ENCODE results near the gene LRRC36.
A peak's percentile ranks its signal among the peaks of the same experiment; 100 is the strongest.
"Not testable (repeated sequence)": the region's sequence is repeated elsewhere in the genome, so short reads cannot be mapped to it uniquely, and the experiment has no call there.

Gene LRRC36

DNA sequence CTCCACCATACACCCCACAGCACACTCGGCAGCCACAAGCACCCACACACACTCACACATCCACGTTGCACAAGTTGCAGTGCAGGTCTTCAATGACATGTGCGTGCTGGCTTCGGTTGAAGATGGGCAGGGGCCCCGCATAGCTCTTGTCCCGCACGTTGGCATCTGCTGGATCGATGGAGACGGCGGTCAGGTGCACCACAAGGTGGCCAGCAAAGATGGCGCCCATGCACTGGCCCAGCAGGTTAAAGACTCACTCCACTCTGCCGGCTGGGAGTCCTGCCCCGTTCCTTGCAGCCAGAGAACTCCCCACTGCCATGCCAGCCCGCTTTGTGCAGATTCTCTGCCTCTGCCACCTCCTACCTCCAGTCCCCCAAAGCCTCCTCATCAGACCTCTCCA lies 74.3 kb downstream of the LRRC36 start:
- DNase-seq (ENCODE audit: low read depth in 2 of 2), result no peak

DNA sequence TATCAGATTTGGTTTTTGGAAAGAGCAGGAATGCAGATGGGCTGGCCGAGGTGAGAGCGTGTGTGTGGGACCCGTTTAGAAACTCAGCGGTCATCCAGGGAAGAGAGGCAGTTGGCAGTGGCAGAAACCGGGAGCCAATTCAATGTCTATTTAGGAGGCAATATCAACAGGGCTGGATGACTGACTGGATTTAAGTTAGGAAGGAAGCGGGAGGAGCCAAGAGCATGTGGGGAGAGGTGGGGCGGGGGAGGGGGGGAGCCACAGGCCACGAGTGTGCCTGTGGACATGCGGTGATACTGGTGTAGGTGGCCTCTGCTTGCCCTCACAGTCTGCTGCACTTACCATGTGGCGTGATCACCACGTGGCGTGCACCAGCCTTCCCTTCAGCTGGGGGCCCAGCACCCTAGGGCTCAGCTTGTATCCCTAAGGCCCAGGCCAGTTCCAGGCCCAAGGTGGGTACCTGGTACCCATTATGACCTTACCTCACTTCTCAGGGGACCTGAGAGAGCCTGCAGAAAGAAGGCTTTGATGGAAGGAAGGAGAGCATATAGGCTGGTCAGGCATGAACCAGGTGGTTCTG lies 77.5 kb downstream of the LRRC36 start:
- DNase-seq (ENCODE audit: low read depth in 2 of 2), result no peak

DNA sequence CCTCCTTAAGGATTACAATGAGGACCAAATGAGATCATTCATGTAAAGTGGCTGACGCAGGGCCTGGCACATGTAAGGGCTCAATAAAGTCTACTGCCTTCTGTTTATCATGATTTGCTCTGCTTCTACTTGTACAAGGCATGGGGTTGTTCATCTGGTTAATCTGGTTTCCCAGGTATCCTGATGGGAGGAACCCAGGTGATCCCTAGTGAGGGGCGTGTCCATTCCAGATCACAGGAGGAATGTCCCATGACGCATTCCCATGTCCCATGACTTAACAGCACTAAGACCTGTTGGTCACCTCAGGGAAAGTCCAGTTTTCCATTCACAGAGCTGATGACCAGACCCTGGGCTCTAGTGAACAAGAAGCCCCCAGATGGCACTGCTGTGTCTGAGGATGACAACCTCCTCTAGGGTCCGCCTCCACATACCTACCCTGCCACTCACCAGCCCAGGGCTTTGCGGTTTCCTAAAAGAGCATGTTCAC lies 78.2 kb downstream of the LRRC36 start:
- DNase-seq (ENCODE audit: low read depth in 2 of 2), result no peak

DNA sequence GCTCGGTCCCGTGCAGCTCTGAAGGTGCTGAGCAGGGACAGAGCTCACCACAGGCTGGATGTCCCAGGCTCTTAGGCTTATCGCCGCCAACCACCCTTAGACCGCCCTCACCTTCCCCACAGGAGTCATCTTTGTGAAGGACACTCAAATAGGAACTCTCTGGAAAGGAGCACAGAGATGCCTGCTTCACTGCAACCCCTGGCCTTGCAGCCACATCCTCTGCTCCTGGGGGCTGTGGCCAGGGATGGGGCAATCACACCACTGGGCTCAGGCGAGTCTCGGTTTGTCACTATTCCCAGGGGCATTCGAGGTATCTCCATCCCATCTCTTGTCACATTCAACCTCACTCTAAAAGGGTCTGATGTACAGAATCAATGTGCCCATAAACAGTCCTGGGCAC lies 78.7 kb downstream of the LRRC36 start:
- no peak for DNase-seq (ENCODE audit: low read depth in 2 of 2)

DNA sequence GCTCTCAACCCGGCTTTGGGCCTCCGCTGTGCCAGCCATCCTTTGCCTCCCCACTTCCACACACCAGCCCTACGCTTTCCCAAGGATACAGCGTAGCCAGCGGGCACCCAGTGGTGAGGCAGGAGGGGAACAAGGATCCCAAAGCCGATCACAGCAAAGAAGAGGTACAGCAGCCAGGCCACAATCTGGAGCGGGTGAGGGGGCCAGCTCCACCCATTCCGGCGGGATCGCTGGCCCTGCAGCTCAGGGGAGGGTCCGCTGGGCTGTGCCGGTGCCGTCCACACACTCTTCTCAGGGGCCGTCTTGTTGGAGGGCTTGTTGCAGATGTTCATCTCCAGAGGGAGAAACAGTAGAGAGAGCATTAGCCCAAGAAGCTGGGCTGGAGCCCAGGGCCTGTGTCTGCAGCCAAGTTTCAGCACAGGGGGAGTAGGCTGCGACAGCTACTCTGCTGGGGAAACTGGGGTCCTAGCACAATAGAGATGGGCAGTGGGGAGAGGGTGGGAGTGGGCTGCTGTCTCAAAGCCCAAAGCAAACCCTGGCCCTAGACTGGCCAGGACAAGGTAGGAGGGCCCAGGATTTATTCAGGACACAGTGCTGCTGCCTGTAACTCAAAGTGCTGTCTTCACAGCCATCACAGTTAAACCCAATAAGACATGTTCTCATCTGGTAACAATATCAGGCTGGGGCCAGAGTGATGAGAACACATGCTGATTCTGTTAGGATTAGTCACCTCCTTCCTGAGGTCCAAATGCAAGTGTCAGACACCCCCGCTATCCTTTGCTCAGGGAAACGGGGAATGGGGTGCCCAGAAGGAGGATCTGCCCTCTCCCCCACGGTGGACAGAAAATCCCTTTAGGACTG lies 79.7 kb downstream of the LRRC36 start:
- DNase-seq (ENCODE audit: low read depth in 2 of 2), result no peak

DNA sequence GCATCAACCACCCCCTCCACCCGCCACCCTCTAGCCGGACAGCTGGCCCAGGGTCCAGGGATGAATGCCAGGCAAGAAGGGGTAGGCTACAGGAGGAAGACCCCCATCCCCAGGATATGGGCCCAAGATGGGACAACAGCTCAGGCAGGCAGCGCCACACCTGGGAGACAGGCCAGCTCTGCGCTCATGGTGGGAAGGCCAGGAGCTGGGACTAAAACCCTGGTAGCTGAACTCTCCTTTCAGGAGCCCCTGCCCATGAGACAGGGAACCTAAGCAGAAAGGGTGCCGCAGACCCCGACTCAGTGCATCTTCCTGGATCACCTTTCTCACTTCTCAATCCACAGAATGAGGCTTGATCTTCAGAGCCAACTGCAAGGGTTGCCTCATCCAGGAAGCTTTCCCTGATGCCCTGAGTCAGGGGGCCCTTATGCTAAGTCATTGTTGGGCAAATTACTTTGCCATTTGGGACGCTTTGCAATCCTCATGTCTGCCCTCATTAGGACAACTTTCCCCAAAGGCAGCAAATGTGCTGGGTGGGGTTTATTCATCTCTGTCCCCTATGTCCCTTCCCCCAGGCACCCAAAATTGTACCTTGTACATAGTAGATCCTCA lies 80.7 kb downstream of the LRRC36 start:
- no peak for DNase-seq (ENCODE audit: low read depth in 2 of 2)

DNA sequence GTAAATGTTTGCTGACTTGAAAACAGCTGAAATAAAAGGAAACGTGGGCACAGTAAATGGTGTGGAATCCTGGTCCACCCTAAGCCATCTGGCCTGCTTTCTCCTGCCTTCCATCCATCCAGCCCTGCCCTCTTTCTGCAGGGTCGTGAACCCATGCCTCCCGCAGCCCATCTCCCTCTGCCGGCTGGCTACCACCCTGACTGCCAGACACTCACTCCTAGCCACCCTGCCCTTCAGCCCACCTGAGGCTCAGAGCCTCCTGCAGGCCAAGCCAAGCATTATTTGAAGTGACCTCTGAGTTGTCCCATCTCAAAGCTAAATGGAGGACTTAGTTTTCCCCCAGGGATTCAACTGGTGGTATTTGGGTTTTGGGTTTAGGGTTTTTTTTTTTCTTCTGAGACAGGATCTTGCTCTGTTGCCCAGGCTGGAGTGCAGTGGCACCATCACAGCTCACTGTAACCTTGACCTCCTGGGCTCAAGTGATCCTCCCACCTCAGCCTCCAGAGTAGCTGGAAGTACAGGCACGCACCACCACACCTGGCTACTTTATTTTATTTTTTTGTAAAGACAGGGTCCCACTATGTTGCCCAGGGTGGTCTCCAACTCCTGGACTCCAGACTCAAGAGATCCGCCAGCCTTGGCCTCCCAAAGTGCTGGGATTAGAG lies 81.3 kb downstream of the LRRC36 start:
- DNase-seq (ENCODE audit: low read depth in 2 of 2), result no peak

DNA sequence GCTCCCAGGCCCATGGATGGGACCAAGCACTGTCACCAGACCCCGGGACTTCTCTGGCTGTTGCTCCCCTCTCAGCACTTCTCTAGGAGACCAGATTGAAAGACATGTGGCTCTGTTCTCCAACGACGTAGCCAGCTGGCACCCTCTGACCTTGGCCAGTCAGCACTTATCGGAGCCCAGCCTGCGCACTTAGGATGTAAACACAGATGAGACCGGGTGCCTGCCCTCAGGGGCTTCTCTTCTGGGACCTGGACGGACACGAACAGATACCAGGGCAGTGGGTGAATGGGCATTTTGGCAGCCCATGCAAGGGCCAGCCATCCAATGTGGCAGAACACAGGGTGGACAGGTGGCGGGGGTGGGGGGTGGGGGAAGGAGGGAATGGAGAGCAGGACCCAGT lies 83.0 kb downstream of the LRRC36 start:
- DNase-seq (ENCODE audit: low read depth in 2 of 2), result no peak

DNA sequence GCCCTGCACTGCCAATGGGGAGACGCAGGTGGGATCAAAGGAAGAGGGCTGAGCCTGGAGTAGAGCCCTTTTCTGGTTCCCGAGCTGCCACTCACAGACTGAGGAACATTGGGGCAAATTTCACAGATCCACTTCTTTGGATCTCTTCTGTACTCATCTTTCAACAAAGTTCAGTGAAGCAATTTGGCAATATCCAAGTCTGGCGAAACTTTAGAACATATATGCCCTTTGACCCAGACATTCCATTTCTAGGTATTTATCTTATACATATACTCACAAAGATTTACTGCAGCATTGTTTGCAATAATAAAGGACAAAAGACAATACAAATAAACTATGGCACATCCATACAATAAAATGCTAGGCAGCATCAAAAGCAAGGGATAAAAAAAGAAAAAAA lies 84.7 kb downstream of the LRRC36 start:
- DNase-seq (ENCODE audit: low read depth in 2 of 2), result no peak

DNA sequence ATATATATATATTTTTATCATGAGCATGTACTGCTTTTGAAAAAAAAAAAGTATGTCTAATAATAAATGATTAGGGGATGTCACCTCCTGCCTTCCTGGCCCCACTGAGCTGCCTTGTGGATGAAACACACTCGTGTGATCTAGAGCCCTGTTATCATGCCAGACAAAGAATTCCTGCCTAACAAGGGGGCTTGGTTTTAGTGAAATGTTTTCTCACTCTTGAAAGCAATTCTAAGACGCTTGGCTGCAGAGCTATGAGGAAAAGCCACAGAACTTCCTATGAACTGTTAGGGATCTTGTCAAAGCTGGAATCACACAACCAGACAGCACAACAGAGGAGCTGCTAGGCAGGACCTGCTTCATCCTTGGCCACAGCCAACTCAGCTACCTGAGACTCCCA lies 85.7 kb downstream of the LRRC36 start:
- no peak for DNase-seq (ENCODE audit: low read depth in 2 of 2)

DNA sequence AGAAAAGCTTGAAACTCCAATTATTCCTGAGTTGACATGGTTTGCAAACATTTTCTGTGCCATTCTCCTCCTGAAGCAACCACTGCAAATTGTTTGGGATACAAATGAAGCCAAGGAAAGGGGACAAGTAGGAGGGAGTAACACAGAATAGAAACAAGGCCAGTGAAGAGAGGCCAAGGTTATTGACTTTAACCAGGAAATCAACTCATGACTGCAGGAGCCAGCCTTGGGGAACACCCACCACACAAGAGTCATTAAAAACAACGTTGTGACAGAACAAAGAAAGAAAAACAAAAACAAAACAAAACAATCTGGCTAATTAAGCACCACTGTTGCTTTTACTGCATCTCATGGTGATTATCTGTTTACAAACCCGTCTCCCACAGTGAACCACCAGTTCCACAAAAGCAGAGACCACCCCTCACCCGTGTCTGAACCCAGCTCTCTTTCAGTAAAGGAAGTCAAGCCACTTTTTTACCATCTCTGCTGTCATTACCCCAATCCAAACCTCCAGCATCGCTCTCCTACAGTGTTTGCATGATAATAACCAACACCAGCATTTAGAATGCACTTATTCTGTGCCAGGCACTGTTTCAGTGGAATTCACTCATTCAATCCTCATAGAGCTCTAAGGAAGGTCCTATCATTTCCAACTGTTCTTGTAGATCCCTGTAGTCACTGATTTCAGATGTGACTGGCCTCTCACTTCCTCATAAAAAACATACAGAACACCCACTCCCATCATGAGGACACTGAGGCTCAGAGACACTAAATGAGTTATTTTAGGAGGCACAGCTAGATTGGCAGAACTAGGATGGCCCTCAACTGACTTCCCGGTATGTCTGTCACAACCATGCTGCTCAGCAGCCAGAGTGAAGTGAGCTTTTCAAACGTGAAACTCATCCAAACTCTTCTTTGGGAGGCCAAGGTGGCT lies 87.6 kb downstream of the LRRC36 start:
- no peak for DNase-seq (ENCODE audit: low read depth in 2 of 2)

DNA sequence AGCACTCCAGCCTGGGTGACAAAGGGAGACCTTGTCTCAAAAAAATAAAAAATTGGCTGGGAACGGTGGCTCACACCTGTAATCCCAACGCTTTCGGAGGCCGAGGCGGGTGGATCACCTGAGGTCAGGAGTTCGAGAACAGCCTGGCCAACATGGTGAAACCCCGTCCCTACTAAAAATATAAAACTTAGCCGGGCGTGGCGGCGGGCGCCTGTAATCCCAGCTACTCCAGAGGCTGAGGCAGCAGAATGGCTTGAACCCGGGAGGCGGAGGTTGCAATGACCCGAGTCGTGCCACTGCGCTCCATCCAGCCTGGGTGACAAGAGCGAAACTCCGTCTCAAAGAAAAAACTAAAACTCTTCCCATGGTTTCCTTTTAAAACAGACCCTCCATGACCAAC lies 88.8 kb downstream of the LRRC36 start:
- not testable (repeated sequence) for DNase-seq (ENCODE audit: low read depth in 2 of 2)

DNA sequence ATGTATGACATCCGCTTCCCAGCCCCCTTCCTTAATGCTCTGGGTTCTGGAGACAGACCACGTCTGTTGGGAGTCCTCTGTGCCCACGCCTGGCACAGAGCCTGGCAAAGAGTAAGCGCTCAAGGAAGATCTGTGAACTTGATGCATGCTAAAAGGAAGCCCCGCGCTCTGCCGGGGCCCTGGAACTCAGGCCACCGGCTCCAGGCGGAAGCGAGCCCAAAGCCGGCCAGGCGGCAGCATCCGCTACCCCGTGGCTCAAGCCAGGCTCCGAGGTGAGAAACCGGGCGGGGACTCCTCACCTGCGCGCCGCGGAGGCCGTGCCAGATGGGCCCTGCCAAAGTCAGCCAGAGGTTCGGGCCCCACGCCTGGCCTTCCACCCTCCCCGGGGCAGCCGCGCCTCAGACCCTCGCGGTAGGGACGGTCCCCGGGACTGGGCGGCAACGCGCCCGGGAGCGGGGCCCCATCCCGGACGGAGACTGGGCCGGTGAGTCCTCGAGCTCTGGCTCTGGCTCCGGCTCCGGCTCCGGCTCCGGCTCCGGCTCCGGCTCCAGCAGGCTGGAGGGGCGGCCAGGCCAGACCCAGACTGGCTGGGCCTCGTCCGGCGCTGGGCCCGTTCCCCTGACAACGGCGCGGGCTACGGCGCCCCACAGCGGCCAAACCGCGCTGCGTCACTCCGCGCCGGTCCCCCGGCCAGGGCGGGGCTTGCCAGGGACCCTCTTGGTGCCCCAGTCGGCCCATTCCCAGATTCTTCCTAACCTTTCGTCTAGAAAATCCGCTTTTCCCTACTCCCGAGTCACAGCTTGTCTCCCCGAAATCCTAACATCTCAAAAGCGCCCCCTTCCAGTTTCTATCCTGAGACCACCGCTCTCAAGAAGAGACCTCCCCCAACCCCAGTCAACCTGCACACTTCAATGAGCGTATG lies 89.5 kb downstream of the LRRC36 start, which contains the start of gene ZDHHC1:
TSS of gene ZDHHC1 (minus strand) at position 606 of the 922 bp plus-strand sequence. CDS start 8,702 bp downstream, outside the sequence.
- DNase-seq (ENCODE audit: low read depth in 2 of 2), result peak in 1 of 2 donors; percentile 41

DNA sequence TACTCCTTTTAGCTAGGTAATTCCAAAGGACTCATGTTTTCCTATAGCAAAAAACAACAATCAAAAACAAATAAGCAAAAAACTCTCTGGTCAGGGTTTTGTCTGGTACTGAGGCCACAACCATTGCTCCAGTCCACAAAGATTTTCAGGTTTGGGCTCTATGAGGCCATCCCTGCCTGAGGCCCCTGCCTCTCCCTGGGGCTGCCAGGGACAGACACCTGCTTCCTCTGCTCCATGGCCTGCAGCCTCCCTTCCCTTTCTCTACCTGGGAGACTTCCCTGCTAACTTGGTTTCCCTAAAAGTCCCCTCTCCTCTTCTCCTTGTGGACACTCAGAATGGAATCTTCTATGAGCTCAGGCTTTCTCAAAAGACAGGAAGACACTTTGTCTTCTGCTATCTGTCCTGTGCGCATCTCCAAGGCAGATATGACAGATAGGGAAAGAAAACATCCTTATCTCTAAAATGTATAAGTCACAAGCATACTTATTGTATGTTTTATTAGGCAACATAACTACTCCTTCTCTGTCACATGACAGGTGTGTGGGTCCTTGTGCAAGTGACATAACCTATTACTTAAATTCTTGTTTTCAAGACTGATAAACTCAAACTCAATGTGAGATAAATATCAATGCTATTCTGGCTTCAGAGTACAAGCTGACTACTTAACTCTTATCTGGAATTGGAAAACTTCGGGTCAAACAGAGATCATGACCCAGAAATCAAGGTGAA lies 90.9 kb downstream of the LRRC36 start:
- DNase-seq (ENCODE audit: low read depth in 2 of 2), result no peak

DNA sequence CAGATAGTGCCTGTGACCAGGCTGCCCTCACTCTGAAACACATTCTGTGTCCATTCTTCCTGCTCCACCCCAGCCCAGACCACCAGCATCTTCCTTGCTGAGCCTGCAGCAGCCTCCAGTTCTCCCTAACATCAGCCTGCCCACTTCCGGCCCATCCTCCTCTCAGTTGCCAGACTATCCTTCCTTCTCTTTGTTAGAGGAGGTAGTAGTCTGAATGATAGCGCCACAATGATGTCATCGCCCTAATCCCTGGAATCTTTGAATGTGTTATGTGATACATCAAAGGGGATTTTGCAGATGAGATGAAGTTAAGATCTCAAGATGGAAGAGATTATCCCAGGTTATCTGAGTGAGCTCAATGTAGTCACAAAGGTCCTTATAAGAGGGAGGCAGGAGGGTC lies 92.9 kb downstream of the LRRC36 start:
- no peak for DNase-seq (ENCODE audit: low read depth in 2 of 2)

DNA sequence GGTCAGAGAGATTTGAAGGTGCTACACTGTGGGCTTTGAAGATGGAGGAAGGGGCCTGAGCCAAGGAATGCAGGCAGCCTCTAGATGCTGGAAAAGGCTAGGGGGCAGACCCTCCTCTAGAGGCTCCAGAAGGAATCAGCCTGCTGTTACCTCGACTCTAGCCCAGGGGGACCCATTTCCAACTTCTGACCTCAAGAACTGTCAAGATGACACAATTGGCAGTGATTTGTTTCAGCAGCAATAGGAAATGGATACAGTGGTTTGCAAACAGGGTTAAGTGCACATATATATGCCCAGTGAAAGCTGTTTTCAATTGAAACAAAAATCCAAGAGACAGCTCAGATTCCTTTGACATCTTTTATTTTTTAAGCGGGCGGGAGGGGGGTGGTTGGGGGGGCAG lies 93.3 kb downstream of the LRRC36 start:
- DNase-seq (ENCODE audit: low read depth in 2 of 2), result no peak

DNA sequence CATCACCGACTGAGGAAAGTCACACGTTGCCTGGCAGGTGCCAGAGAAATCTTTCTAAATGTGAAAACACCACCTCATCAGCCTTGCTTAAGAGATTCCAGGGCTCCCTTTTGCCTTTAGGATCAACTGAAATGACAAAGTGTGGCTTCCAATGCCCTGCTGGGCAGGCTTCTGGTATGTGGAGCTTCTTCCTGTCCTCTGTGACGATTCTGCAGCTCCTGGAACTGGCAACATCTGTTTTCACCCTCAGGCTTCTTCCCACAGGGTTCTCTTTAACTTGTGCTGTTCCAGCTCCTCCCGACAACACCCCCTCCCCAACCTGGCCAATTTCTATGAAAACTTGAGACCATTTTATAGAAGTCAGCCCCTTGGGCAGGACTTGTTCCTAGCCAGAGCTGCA lies 94.4 kb downstream of the LRRC36 start:
- no peak for DNase-seq (ENCODE audit: low read depth in 2 of 2)

DNA sequence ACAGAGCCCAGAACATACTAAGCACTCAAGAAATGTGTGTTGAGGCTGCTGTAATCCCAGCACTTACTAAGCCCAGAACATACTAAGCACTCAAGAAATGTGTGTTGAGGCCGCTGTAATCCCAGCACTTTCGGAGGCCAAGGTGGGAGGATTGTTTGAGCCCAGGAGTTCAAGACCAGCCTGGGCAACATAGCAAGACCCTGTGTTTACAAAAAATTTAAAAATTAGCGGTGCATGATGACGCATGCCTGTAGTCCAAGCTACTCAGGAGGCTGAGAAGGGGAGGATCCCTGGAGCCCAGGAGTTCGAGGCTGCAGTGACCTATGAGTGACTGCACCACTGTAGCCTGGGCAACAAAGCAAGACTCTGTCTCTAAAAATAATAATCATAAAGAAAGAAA lies 96.4 kb downstream of the LRRC36 start:
- no peak for DNase-seq (ENCODE audit: low read depth in 2 of 2)

DNA sequence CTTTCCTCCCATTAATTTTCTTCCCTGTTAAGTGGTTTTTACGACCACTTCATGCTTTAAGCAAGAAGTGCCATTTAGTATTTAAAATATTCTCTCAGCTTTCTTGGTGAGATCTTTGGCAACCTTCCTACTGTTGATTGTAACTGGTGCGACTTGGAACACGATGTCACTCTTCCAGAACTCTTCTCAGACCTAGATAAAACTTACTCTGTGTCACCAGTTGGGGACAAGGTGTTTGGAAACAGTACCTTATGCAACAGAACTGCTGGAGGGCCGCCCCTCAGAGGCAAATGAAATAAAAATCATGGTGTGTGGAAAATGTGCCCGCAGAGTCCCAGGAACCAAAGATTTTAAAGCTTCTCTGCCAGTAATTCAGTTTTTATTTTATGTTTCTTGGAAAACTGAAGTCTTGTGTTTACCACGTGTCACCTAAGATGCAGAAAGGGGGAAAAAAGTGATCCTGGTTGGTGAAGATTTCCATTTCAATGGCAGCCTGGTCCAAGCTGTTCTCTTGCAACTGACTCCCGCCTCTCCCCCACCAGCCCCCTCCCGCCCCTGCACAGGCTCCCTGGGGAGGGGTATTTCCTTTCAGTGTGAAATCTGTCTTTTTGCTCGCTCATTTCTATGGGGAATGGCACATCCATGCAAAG lies 97.1 kb downstream of the LRRC36 start:
- no peak for DNase-seq (ENCODE audit: low read depth in 2 of 2)

Measured in stimulated activated CD8-positive, alpha-beta memory T cell treated with anti-CD3 and anti-CD28 coated beads, Interleukin-15, amount 100 ng/mL, for 48 hours (primary cell).